Measurements from ENCODE around the gene LHX5.

GRCh38 chr12:113480336-113480971 is 8.8 kb upstream of the LHX5 start:
- TF ChIP-seq POLR2A (IDR thresholded peaks at IDR 0.05) = no peak
- TF ChIP-seq CTCF (IDR thresholded peaks at IDR 0.05) = no peak
- no peak for TF ChIP-seq EP300 (IDR thresholded peaks at IDR 0.05; ENCODE audit: low read depth)
- TF ChIP-seq POLR2AphosphoS5 (IDR thresholded peaks at IDR 0.05) = no peak

All from transverse colon (tissue), 4 donors.